ENCODE measurements around the gene COA8. TPM values are rescaled to one million over a fixed set of nuclear protein-coding genes. Genes with fewer than 3 reads are reported as not detected.
A peak's percentile ranks its signal among the peaks of the same experiment; 100 is the strongest.

The COA8 gene
- total and polyA plus RNA-seq, 12 donors: 4.9 to 59.6 (median 33.0) TPM

GRCh38 chr14:103621860-103622259 is 59.1 kb downstream of the COA8 start:
- no peaks in the 10 kb centered on the region for H3K9me3 ChIP-seq (replicated peaks in 1 of 3)
- TF ChIP-seq CTCF (IDR thresholded peaks at IDR 0.05) (no peak), POLR2A (IDR thresholded peaks at IDR 0.05) (no peak)
- peaks cover 13 to 19% of the 10 kb centered on the region in 2 donors for H3K4me1 ChIP-seq (replicated peaks in 1 of 2)
- no peak overlapping the region for H3K27ac ChIP-seq
- H3K27me3 ChIP-seq: no peaks in the 10 kb centered on the region
- intact Hi-C loops (cut with DNase I): no loop called here
- no peaks in the 10 kb centered on the region for H3K36me3 ChIP-seq (replicated peaks in 1 of 2)
- H3K4me3 ChIP-seq: no peak overlapping the region
- 86 to 89% (median 87%) methylated on average over 5 of the region's 5 CpGs for WGBS, 4 donors
- DNase-seq: no peak

- H3K9me3 ChIP-seq (replicated peaks in 1 of 3): no peaks in the 10 kb centered on the region
- H3K36me3 ChIP-seq (replicated peaks in 1 of 2): no peaks in the 10 kb centered on the region
- 41 to 68% (median 60%) methylated on average over 4 of the region's 4 CpGs for WGBS, 4 donors
- no peak overlapping the region for H3K27ac ChIP-seq
- H3K4me3 ChIP-seq: no peak overlapping the region
- no peak for DNase-seq
- intact Hi-C loops (cut with DNase I): no loop called here
- H3K4me1 ChIP-seq (replicated peaks in 1 of 2): peaks cover 19 to 27% of the 10 kb centered on the region in 2 donors
- TF ChIP-seq CTCF (IDR thresholded peaks at IDR 0.05) (no peak), POLR2A (IDR thresholded peaks at IDR 0.05) (no peak)
- no peaks in the 10 kb centered on the region for H3K27me3 ChIP-seq
Measured at GRCh38 chr14:103623308-103623707, 60.5 kb downstream of the COA8 start.

- Histone ChIP-seq H3K27ac (peak overlapping the region in 1 of 5 donors; percentile 78), H3K36me3 (replicated peaks in 1 of 2) (no peaks in the 10 kb centered on the region), H3K4me1 (replicated peaks in 1 of 2) (peaks cover 23 to 30% of the 10 kb centered on the region in 2 donors), H3K4me3 (no peak overlapping the region), H3K27me3 (no peaks in the 10 kb centered on the region), H3K9me3 (replicated peaks in 1 of 3) (no peaks in the 10 kb centered on the region)
- no peak for TF ChIP-seq POLR2A (IDR thresholded peaks at IDR 0.05)
- TF ChIP-seq CTCF (IDR thresholded peaks at IDR 0.05): no peak
- WGBS, 4 donors: 67 to 83% (median 73%) methylated on average over 5 to 16 of the region's 16 CpGs
- DNase-seq: peak in 4 of 7 donors; percentile 16 to 61 (median 32)
- intact Hi-C loops (cut with DNase I): no loop called here
Measured at GRCh38 chr14:103623883-103624482, 61.2 kb downstream of the COA8 start.

GRCh38 chr14:103624860-103625259 is 62.1 kb downstream of the COA8 start:
- DNase-seq: peak; percentile 52 to 87 (median 81)
- H3K36me3 ChIP-seq (replicated peaks in 1 of 2): no peaks in the 10 kb centered on the region
- peak overlapping the region in 2 of 5 donors; percentile 21 to 78 for H3K27ac ChIP-seq
- TF ChIP-seq POLR2A (IDR thresholded peaks at IDR 0.05) (no peak), CTCF (IDR thresholded peaks at IDR 0.05) (no peak)
- H3K27me3 ChIP-seq: no peaks in the 10 kb centered on the region
- no peaks in the 10 kb centered on the region for H3K9me3 ChIP-seq (replicated peaks in 1 of 3)
- H3K4me3 ChIP-seq: no peak overlapping the region
- intact Hi-C loops (cut with DNase I): no loop called here
- peaks cover 23 to 30% of the 10 kb centered on the region in 2 donors for H3K4me1 ChIP-seq (replicated peaks in 1 of 2)
- WGBS, 4 donors: 3 to 21% (median 8%) methylated on average over 5 to 10 of the region's 10 CpGs
